ENCODE measurements around the gene TMEM30B. TPM values are rescaled to one million over a fixed set of nuclear protein-coding genes. Genes with fewer than 3 reads are reported as not detected.
A peak's percentile ranks its signal among the peaks of the same experiment; 100 is the strongest.

The TMEM30B gene
- total and polyA plus RNA-seq, 2 of the 4 experiments (the other 2 are of a cell fraction) = 0.03 TPM; not detected in 1

DNA sequence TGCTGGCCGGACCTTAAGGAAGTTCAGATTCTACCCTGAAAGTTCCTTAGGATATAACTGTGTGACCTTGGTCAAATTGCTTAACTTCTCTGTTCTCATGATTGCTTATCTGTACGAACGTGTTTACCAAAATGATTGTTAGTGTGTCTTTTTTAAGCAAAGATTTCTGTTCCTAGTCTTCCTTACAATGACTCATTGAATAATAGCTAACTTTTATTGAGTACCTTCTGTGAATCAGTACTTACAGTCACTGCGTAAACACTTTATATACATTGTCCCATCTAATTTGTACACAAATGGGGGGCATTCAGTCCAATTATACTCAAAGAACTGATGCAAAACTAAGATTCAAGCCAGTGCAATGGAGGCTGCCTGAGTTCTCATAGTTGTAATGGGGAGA, 4.2 kb upstream of the TMEM30B start:
- H2BK20ac ChIP-seq (ENCODE audit: low read depth, low read length) = no peak overlapping the region
- peaks cover 12% of the 10 kb centered on the region for H3K27me3 ChIP-seq (ENCODE audit: control insufficient read depth, insufficient read depth, low read length)
- no peak overlapping the region for H2AFZ ChIP-seq (replicated peaks; ENCODE audit: low read length, poor library complexity)
- H3K9me1 ChIP-seq (ENCODE audit: insufficient read depth, low read length) = no peaks in the 10 kb centered on the region
- no peaks in the 10 kb centered on the region for H4K20me1 ChIP-seq (ENCODE audit: insufficient read depth, low read length)
- BruUV-seq (replicated peaks) = no TSS peak
- ChIA-PET CTCF (interaction anchor here (0.5 to 1.4 kb wide), 9 partner anchors 8 to 1032 kb away, joined by 3 to 8 read pairs (median 4); no protein-coding TSS in a partner anchor), POLR2A (ENCODE audit: unreplicated experiment) (no interaction called here)
- ATAC-seq (ENCODE audit: low read depth) (no peak), DNase-seq (peak; percentile 12)
- no peak overlapping the region for H2BK120ac ChIP-seq (ENCODE audit: low read depth, low read length)
- H4K5ac ChIP-seq (ENCODE audit: low read depth, low read length) = no peak overlapping the region
- H3K56ac ChIP-seq (ENCODE audit: extremely low read depth, insufficient read depth, low read length) = no peak overlapping the region
- no CpG with 5 or more reads among the region's 4 CpGs for WGBS, 2 experiments (ENCODE audit: extremely low coverage in 2 of 2, insufficient read length in 1 of 2)
- H3K14ac ChIP-seq (replicated peaks; ENCODE audit: low read depth, low read length) = no peak overlapping the region
- H2AK5ac ChIP-seq (ENCODE audit: low read depth, low read length) = no peak overlapping the region; the same call in 1 of the 2 replicates
- no peak overlapping the region for H3K18ac ChIP-seq (ENCODE audit: low read depth, low read length)
- no peaks in the 10 kb centered on the region for H3K79me1 ChIP-seq (ENCODE audit: low read depth in 1 of 2, low read length in 2 of 2)
- H2BK15ac ChIP-seq (ENCODE audit: low read depth, low read length) = no peak overlapping the region
- H3K27ac ChIP-seq (ENCODE audit: insufficient read depth, low read length) = no peak overlapping the region
- H2AK9ac ChIP-seq (replicated peaks; ENCODE audit: low read depth, low read length, poor library complexity) = no peak overlapping the region
- no peak for TF ChIP-seq RFX5 (IDR thresholded peaks at IDR 0.05; ENCODE audit: low read depth, low read length)
- 0 out of 2 replicates have a peak, but pooled peaks have one; percentile 20 for TF ChIP-seq FOS (IDR thresholded peaks at IDR 0.05; ENCODE audit: low read depth, low read length)
- intact Hi-C loops (cut with micrococcal nuclease) = loop anchor here (5.0 kb wide), 2 partner anchors 723 to 953 kb away; no protein-coding TSS in a partner anchor
- H3K4ac ChIP-seq (ENCODE audit: low read depth, low read length) = no peak overlapping the region
- H3K4me2 ChIP-seq (ENCODE audit: low read depth, low read length) = no peak overlapping the region
- in situ Hi-C loops (cut with MboI; ENCODE audit: low sequenced_read_pairs) = loop anchor here (10.0 kb wide), 1 partner anchor 941 kb away; no protein-coding TSS in a partner anchor
- no peak overlapping the region for H3K9ac ChIP-seq (ENCODE audit: low read depth, low read length)
- H3K9me3 ChIP-seq (ENCODE audit: control insufficient read depth, insufficient read depth, low read length) = peaks cover under 1% of the 10 kb centered on the region; the same call in 1 of the 2 replicates
- dilution Hi-C loops (cut with HindIII; ENCODE audit: low sequenced_read_pairs, unreplicated experiment) = no loop called here
- no peak overlapping the region for H3K4me3 ChIP-seq (ENCODE audit: insufficient read depth, low read depth, low read length)
- H4K91ac ChIP-seq (ENCODE audit: insufficient read depth, low read depth, low read length) = no peak overlapping the region
- no peak overlapping the region for H4K8ac ChIP-seq (ENCODE audit: low read depth in 2 of 2, low read length in 2 of 2)
- H2BK5ac ChIP-seq (ENCODE audit: low read depth, low read length, poor library complexity, severe bottlenecking) = no peak overlapping the region
- H3K4me1 ChIP-seq (ENCODE audit: control insufficient read depth, insufficient read depth, low read length) = no peaks in the 10 kb centered on the region
- H3K23ac ChIP-seq (ENCODE audit: low read depth, low read length) = no peak overlapping the region
- H3K36me3 ChIP-seq (ENCODE audit: control insufficient read depth, insufficient read depth, low read length) = no peaks in the 10 kb centered on the region

All from IMR-90 (cell line).